ENCODE measurements around the gene SMG6. TPM values are rescaled to one million over a fixed set of nuclear protein-coding genes. Genes with fewer than 3 reads are reported as not detected.

The SMG6 gene
- total and polyA plus RNA-seq, 2 of the 13 experiments (the other 11 are each of a cell fraction or from before 2014, with no cell fraction given): 4.6 to 14.6 TPM

DNA sequence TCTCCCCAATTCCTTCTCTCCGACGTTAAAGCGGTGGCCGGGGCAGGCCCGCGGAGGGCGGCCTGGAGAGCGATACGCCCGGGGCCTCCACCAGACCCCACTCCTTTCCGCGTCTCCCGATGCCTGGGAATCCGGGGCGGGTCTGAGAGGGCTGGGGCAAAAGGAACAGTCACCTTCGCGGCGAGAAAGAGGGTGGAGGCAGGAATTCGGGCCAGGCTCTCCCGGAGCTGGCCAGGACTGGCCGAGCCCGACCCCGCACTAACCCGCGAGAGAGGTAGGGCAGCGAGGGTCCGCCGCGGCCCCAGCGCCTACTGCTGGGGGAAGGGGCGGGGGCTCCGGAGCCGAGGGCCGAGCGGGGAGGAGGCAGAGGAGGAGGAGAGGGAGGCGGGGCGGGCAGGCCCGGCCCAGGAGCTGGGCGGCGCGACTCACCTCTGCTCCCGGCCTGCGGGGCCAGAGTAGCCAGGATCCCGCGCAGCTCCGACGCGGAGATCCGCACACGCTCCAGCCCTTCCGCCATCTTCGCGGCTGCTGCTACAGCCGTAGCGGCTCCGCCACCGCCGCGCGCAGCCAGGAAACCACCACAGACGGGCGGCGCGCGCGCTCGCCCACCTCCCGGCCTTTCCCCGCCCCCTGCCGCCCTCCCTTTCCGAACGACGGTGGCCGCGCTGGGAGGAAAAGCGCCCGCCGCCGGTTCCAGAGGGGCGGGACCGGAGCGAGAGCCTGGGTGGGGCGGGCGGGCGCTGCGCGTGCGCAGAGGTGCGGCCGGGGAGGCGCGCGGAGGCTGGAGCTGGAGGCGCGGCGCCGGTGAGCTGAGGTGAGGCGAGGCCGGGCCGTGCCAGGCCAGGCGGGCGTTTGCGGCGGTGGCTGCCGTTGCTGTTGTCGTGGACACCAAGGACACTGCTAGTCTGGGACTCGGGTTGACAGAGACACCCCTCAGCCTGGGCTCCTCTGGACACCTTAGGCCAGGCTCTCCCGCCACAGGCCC lies at the start of gene SMG6, which contains the start of gene SRR (continued):
- no peak for TF ChIP-seq RORA (CRISPR knock-in tag; IDR thresholded peaks at IDR 0.05)
- TF ChIP-seq RBFOX2 (IDR thresholded peaks at IDR 0.05; ENCODE audit: low read depth, low read length): peak; percentile 87
- TF ChIP-seq ARHGAP35 (CRISPR knock-in tag; IDR thresholded peaks at IDR 0.05; ENCODE audit: borderline replicate concordance): 0 out of 2 replicates have a peak, but pooled peaks have one; percentile 29
- peak; percentile 47; the same call in 1 of the 2 replicates for TF ChIP-seq YEATS2 (CRISPR knock-in tag; IDR thresholded peaks at IDR 0.05; ENCODE audit: borderline replicate concordance)
- TF ChIP-seq, protein P1, sequence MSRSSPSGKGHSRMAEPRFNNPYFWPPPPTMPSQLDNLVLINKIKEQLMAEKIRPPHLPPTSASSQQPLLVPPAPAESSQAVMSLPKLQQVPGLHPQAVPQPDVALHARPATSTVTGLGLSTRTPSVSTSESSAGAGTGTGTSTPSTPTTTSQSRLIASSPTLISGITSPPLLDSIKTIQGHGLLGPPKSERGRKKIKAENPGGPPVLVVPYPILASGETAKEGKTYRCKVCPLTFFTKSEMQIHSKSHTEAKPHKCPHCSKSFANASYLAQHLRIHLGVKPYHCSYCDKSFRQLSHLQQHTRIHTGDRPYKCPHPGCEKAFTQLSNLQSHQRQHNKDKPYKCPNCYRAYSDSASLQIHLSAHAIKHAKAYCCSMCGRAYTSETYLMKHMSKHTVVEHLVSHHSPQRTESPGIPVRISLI (CRISPR knock-in tag; IDR thresholded peaks at IDR 0.05; ENCODE audit: borderline replicate concordance): peak; percentile 25; the same call in 1 of the 2 replicates
- TF ChIP-seq, protein P2, sequence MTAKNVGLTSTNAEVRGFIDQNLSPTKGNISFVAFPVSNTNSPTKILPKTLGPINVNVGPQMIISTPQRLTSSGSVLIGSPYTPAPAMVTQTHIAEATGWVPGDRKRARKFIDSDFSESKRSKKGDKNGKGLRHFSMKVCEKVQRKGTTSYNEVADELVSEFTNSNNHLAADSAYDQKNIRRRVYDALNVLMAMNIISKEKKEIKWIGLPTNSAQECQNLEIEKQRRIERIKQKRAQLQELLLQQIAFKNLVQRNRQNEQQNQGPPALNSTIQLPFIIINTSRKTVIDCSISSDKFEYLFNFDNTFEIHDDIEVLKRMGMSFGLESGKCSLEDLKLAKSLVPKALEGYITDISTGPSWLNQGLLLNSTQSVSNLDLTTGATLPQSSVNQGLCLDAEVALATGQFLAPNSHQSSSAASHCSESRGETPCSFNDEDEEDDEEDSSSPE (CRISPR knock-in tag; IDR thresholded peaks at IDR 0.05): peak; percentile 46; the same call in 1 of the 2 replicates
- TF ChIP-seq ZNF792 (CRISPR knock-in tag; IDR thresholded peaks at IDR 0.05): peak; percentile 45; the same call in 1 of the 2 replicates
- TF ChIP-seq NFYC (CRISPR knock-in tag; IDR thresholded peaks at IDR 0.05): no peak
- TF ChIP-seq ZNF12 (CRISPR knock-in tag; IDR thresholded peaks at IDR 0.05): no peak
- TF ChIP-seq ZNF510 (CRISPR knock-in tag; IDR thresholded peaks at IDR 0.05; ENCODE audit: low read depth): 0 out of 2 replicates have a peak, but pooled peaks have one; percentile 1
- TF ChIP-seq, protein P3, sequence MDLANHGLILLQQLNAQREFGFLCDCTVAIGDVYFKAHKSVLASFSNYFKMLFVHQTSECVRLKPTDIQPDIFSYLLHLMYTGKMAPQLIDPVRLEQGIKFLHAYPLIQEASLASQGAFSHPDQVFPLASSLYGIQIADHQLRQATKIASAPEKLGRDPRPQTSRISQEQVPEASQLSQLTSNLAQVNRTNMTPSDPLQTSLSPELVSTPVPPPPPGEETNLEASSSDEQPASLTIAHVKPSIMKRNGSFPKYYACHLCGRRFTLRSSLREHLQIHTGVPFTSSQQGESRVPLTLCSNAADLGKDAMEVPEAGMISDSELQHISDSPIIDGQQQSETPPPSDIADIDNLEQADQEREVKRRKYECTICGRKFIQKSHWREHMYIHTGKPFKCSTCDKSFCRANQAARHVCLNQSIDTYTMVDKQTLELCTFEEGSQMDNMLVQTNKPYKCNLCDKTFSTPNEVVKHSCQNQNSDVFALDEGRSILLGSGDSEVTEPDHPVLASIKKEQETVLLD (CRISPR knock-in tag; IDR thresholded peaks at IDR 0.05; ENCODE audit: low read depth): 0 out of 2 replicates have a peak, but pooled peaks have one; percentile 56
- TF ChIP-seq, protein P4, sequence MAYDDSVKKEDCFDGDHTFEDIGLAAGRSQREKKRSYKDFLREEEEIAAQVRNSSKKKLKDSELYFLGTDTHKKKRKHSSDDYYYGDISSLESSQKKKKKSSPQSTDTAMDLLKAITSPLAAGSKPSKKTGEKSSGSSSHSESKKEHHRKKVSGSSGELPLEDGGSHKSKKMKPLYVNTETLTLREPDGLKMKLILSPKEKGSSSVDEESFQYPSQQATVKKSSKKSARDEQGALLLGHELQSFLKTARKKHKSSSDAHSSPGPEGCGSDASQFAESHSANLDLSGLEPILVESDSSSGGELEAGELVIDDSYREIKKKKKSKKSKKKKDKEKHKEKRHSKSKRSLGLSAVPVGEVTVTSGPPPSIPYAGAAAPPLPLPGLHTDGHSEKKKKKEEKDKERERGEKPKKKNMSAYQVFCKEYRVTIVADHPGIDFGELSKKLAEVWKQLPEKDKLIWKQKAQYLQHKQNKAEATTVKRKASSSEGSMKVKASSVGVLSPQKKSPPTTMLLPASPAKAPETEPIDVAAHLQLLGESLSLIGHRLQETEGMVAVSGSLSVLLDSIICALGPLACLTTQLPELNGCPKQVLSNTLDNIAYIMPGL (CRISPR knock-in tag; IDR thresholded peaks at IDR 0.05; ENCODE audit: borderline replicate concordance in 1 of 2, low read depth in 1 of 2): peak; percentile 54 to 62; a peak in 2 of 4 replicates
- TF ChIP-seq ZNF329 (CRISPR knock-in tag; IDR thresholded peaks at IDR 0.05; ENCODE audit: low read depth): peak; percentile 71; the same call in 1 of the 2 replicates
- TF ChIP-seq CHCHD3 (CRISPR knock-in tag; IDR thresholded peaks at IDR 0.05): no peak
- TF ChIP-seq SP1 (IDR thresholded peaks at IDR 0.05): no peak
- peak; percentile 73 for TF ChIP-seq SP1 (CRISPR knock-in tag; IDR thresholded peaks at IDR 0.05)
- TF ChIP-seq ZNF274 (CRISPR knock-in tag; IDR thresholded peaks at IDR 0.05): peak; percentile 39; the same call in 1 of the 2 replicates
- TF ChIP-seq ZFYVE20 (CRISPR knock-in tag; IDR thresholded peaks at IDR 0.05; ENCODE audit: borderline replicate concordance, low read depth): 0 out of 2 replicates have a peak, but pooled peaks have one; percentile 15
- TF ChIP-seq, protein P5, sequence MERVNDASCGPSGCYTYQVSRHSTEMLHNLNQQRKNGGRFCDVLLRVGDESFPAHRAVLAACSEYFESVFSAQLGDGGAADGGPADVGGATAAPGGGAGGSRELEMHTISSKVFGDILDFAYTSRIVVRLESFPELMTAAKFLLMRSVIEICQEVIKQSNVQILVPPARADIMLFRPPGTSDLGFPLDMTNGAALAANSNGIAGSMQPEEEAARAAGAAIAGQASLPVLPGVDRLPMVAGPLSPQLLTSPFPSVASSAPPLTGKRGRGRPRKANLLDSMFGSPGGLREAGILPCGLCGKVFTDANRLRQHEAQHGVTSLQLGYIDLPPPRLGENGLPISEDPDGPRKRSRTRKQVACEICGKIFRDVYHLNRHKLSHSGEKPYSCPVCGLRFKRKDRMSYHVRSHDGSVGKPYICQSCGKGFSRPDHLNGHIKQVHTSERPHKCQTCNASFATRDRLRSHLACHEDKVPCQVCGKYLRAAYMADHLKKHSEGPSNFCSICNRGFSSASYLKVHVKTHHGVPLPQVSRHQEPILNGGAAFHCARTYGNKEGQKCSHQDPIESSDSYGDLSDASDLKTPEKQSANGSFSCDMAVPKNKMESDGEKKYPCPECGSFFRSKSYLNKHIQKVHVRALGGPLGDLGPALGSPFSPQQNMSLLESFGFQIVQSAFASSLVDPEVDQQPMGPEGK (CRISPR knock-in tag; IDR thresholded peaks at IDR 0.05): peak; percentile 85

All from HepG2 (cell line).